ENCODE results near the gene MRM1. TPM values are rescaled to one million over a fixed set of nuclear protein-coding genes. Genes with fewer than 3 reads are reported as not detected.

MRM1 gene
- total RNA-seq, 1 experiment from 2014 or later = 16.5 TPM

- H3K27me3 Mint-ChIP-seq (ENCODE audit: low read depth) = no peaks in the 10 kb centered on the region
- CTCF ChIA-PET = no interaction called here
- peaks cover 11% of the 10 kb centered on the region for H3K36me3 Mint-ChIP-seq
- H3K4me1 Mint-ChIP-seq = peaks cover 33% of the 10 kb centered on the region
- POLR2A ChIA-PET = no interaction called here
- H3K27ac Mint-ChIP-seq = no peak overlapping the region
- TF ChIP-seq TP53 (CRISPR knock-in tag; IDR thresholded peaks at IDR 0.05) = no peak
- no peak for TF ChIP-seq ZBTB43 (CRISPR knock-in tag; IDR thresholded peaks at IDR 0.05)
- no peak for TF ChIP-seq ZNF671 (CRISPR knock-in tag; IDR thresholded peaks at IDR 0.05)
- TF ChIP-seq CDX4 (CRISPR knock-in tag; IDR thresholded peaks at IDR 0.05; ENCODE audit: borderline replicate concordance) = no peak
- no peak for TF ChIP-seq ATF2 (CRISPR knock-in tag; IDR thresholded peaks at IDR 0.05; ENCODE audit: borderline replicate concordance, low read depth)
- TF ChIP-seq ZNF532 (CRISPR knock-in tag; IDR thresholded peaks at IDR 0.05; ENCODE audit: borderline replicate concordance) = no peak
- H3K4me3 Mint-ChIP-seq = no peak overlapping the region
- DNase-seq (ENCODE audit: low spot score) = no peak
- no peak for ATAC-seq
- H3K9me3 Mint-ChIP-seq = no peaks in the 10 kb centered on the region
These were observed 4.2 kb upstream of the MRM1 start for GRCh38 chr17:36597226-36597625.

GRCh38 chr17:36597866-36598777 is 3.3 kb upstream of the MRM1 start:
- DNase-seq (ENCODE audit: low spot score) (no peak), ATAC-seq (no peak)
- H3K4me3 Mint-ChIP-seq = no peak overlapping the region
- H3K27ac Mint-ChIP-seq = peak overlapping the region; percentile 57; the same call in 1 of the 2 replicates
- H3K36me3 Mint-ChIP-seq = peaks cover 11% of the 10 kb centered on the region
- peaks cover 25% of the 10 kb centered on the region for H3K4me1 Mint-ChIP-seq
- H3K9me3 Mint-ChIP-seq = no peaks in the 10 kb centered on the region
- ChIA-PET POLR2A (no interaction called here), CTCF (no interaction called here)
- H3K27me3 Mint-ChIP-seq (ENCODE audit: low read depth) = no peaks in the 10 kb centered on the region
- TF ChIP-seq PRDM15 (CRISPR knock-in tag; IDR thresholded peaks at IDR 0.05) (no peak), JAZF1 (CRISPR knock-in tag; IDR thresholded peaks at IDR 0.05) (no peak), ATF6 (CRISPR knock-in tag; IDR thresholded peaks at IDR 0.05) (no peak), ELF4 (CRISPR knock-in tag; IDR thresholded peaks at IDR 0.05; ENCODE audit: low read depth) (no peak), NFATC4 (CRISPR knock-in tag; IDR thresholded peaks at IDR 0.05) (no peak), ZSCAN18 (CRISPR knock-in tag; IDR thresholded peaks at IDR 0.05) (no peak), SP1 (CRISPR knock-in tag; conservative IDR thresholded peaks at IDR 0.05) (no peak), FOXP1 (CRISPR knock-in tag; IDR thresholded peaks at IDR 0.05; ENCODE audit: borderline replicate concordance) (no peak), ZNF512 (CRISPR knock-in tag; IDR thresholded peaks at IDR 0.05; ENCODE audit: borderline replicate concordance) (no peak)

Data from WTC11 (cell line).